Uterus (tissue), 4 donors: ENCODE results near the gene TCF3. TPM values are rescaled to one million over a fixed set of nuclear protein-coding genes. Genes with fewer than 3 reads are reported as not detected.
A peak's percentile ranks its signal among the peaks of the same experiment; 100 is the strongest.

Experiments used
- DNase-seq, 2 donors: peaks; one replicate each; pipeline ENCODE4 v3.0.0-alpha.2; 2019 to 2020
- H3K27ac ChIP-seq, 2 donors: fragments of 200-600 bp; sonication (generic); 1 replicate in 1 of 2; 2 replicates in 1 of 2; pipeline ENCODE4 v1.5.1; 2016 to 2018
- H3K27me3 ChIP-seq, 2 donors: fragments of 200-600 bp; sonication (generic); one replicate each; pipeline ENCODE4 v1.5.1; 2018 to 2019; ENCODE audit warnings: control low read depth in 1 of 2
- H3K36me3 ChIP-seq, 2 donors: fragments of 200-600 bp; sonication (generic); one replicate each; pipeline ENCODE4 v1.5.1; 2019; ENCODE audit warnings: control low read depth in 1 of 2
- H3K4me1 ChIP-seq, 2 donors: fragments of 200-600 bp; sonication (generic); one replicate each; pipeline ENCODE4 v1.5.1; 2018 to 2019; ENCODE audit warnings: control low read depth in 1 of 2
- H3K4me3 ChIP-seq, 2 donors: fragments of 200-600 bp; sonication (generic); 1 replicate in 1 of 2; 2 replicates in 1 of 2; pipeline ENCODE4 v1.5.1; 2018 to 2019; ENCODE audit warnings: mild to moderate bottlenecking in 1 of 2
- H3K9me3 ChIP-seq, 2 donors: fragments of 200-600 bp; sonication (generic); one replicate each; pipeline ENCODE4 v1.5.1; 2019; ENCODE audit warnings: control low read depth in 1 of 2
- CTCF ChIP-seq, 4 experiments: fragments of 200-600 bp in 2 of 4; fragments of 450-650 bp in 2 of 4; sonication (generic) in 2 of 4; IDR thresholded peaks; one replicate each; pipeline ENCODE4 v1.5.1; 2016 to 2019; ENCODE audit warnings: antibody characterized with exemption in 4 of 4, mild to moderate bottlenecking in 2 of 4, moderate library complexity in 1 of 4
- POLR2A ChIP-seq, 2 donors: fragments of 450-650 bp; IDR thresholded peaks; one replicate each; pipeline ENCODE4 v1.6.1; 2016; ENCODE audit warnings: antibody characterized with exemption in 2 of 2, mild to moderate bottlenecking in 1 of 2, moderate library complexity in 1 of 2
- intact Hi-C: fragments of 100-400 bp; cut with DNase I; formaldehyde crosslinking; loops from one replicate; pipeline ENCODE4 v1.15.1; 2023; ENCODE audit warnings: low total_unique reads
- total RNA-seq, 4 donors: library from RNA; depleted of rRNA in 3 of 4; stranded (reverse); fragments of >200 nt in 3 of 4; gene quantifications; one replicate each; pipeline versions ENCODE4 v1.1.0 to v1.2.4, GENCODE V29; 2014 to 2023
- donor health status: DM: yes; HTN: yes; CAD: no.

The TCF3 gene
- total RNA-seq: 100 to 1,000 TPM in 1 of 4 donors, 10 to 100 TPM in 3; 15.6 to 132 (median 65.7) TPM

GRCh38 chr19:1652471-1653299, at the start of gene TCF3:
TCF3 (minus strand) TSS chr19:1652615; CDS start chr19:1650248, 2,367 bp downstream.
- peaks cover 0 to 16% of the 10 kb centered on the region in 2 donors for H3K4me1 ChIP-seq
- H3K36me3 ChIP-seq: no peaks in the 10 kb centered on the region
- H3K4me3 ChIP-seq: peak within 1 kb of the TSS; percentile 74 to 93
- peak; percentile 97 to 99 for DNase-seq
- no peaks in the 10 kb centered on the region for H3K9me3 ChIP-seq
- peak within 1 kb of the TSS; percentile 100 for H3K27ac ChIP-seq
- no peaks in the 10 kb centered on the region for H3K27me3 ChIP-seq
- intact Hi-C loops: no loop called here
- TF ChIP-seq CTCF (IDR thresholded peaks at IDR 0.05) (peak in 2 of 4 experiments; percentile 17 to 41), POLR2A (IDR thresholded peaks at IDR 0.05) (peak; percentile 28 to 60)

GRCh38 chr19:1700733-1701663, 48.6 kb upstream of the TCF3 start:
- intact Hi-C loops: no loop called here
- no peak for DNase-seq
- Histone ChIP-seq H3K27ac (no peak overlapping the region), H3K36me3 (no peaks in the 10 kb centered on the region), H3K9me3 (no peaks in the 10 kb centered on the region), H3K4me3 (no peak overlapping the region), H3K27me3 (peaks cover 0 to 11% of the 10 kb centered on the region in 2 donors), H3K4me1 (no peaks in the 10 kb centered on the region)
- TF ChIP-seq CTCF (IDR thresholded peaks at IDR 0.05): no peak

- no peak overlapping the region for H3K4me3 ChIP-seq
- intact Hi-C loops: no loop called here
- peaks cover 0 to 11% of the 10 kb centered on the region in 2 donors for H3K27me3 ChIP-seq
- no peak for DNase-seq
- H3K36me3 ChIP-seq: no peaks in the 10 kb centered on the region
- H3K4me1 ChIP-seq: no peaks in the 10 kb centered on the region
- no peaks in the 10 kb centered on the region for H3K9me3 ChIP-seq
- TF ChIP-seq CTCF (IDR thresholded peaks at IDR 0.05): no peak
- TF ChIP-seq POLR2A (IDR thresholded peaks at IDR 0.05): no peak
- H3K27ac ChIP-seq: no peak overlapping the region
These were observed 47.8 kb upstream of the TCF3 start for GRCh38 chr19:1699998-1700732.

GRCh38 chr19:1699386-1699785, 47.0 kb upstream of the TCF3 start:
- H3K27me3 ChIP-seq: peaks cover 0 to 11% of the 10 kb centered on the region in 2 donors
- H3K36me3 ChIP-seq: no peaks in the 10 kb centered on the region
- H3K27ac ChIP-seq: no peak overlapping the region
- no peak overlapping the region for H3K4me3 ChIP-seq
- no peaks in the 10 kb centered on the region for H3K4me1 ChIP-seq
- no peaks in the 10 kb centered on the region for H3K9me3 ChIP-seq
- TF ChIP-seq CTCF (IDR thresholded peaks at IDR 0.05) (no peak), POLR2A (IDR thresholded peaks at IDR 0.05) (no peak)
- intact Hi-C loops: no loop called here
- DNase-seq: no peak
